Mesenchymal stem cell (in vitro differentiated cells and primary cell): Measurements from ENCODE around the gene FUT8.

Source experiments
- DNase-seq: peaks from one replicate; pipeline ENCODE4 v3.0.0-alpha.2; 2013
- H2AFZ ChIP-seq: one replicate; pipeline ENCODE4 v1.6.1; 2013; ENCODE audit warnings: low read depth, mild to moderate bottlenecking, control low read depth, inconsistent platforms, low read length, moderate library complexity
- H2AK5ac ChIP-seq: 2 replicates; pipeline ENCODE4 v1.6.1; 2013; ENCODE audit warnings: low read length, moderate library complexity, mild to moderate bottlenecking, inconsistent platforms; ENCODE audit not compliant: severe bottlenecking
- H2BK120ac ChIP-seq: one replicate; pipeline ENCODE4 v1.6.1; 2013; ENCODE audit warnings: low read depth, mild to moderate bottlenecking, inconsistent platforms, low read length, moderate library complexity
- H2BK12ac ChIP-seq, 2 experiments: one replicate each; pipeline ENCODE4 v1.6.1; 2013; ENCODE audit warnings: inconsistent platforms in 2 of 2, low read length in 2 of 2, mild to moderate bottlenecking in 2 of 2, moderate library complexity in 2 of 2, control low read depth in 1 of 2
- H2BK15ac ChIP-seq: one replicate; pipeline ENCODE4 v1.6.1; 2013; ENCODE audit warnings: mild to moderate bottlenecking, low read depth, inconsistent platforms; ENCODE audit not compliant: poor library complexity, severe bottlenecking
- H2BK5ac ChIP-seq: 2 replicates; pipeline ENCODE4 v1.6.1; 2013; ENCODE audit warnings: low read depth, mild to moderate bottlenecking, low read length, control low read depth, inconsistent platforms; ENCODE audit not compliant: poor library complexity, severe bottlenecking
- H3K14ac ChIP-seq, 2 experiments: one replicate each; pipeline ENCODE4 v1.6.1; 2013; ENCODE audit warnings: inconsistent platforms in 2 of 2, low read length in 2 of 2, control low read depth in 1 of 2, mild to moderate bottlenecking in 1 of 2, moderate library complexity in 1 of 2
- H3K18ac ChIP-seq, 2 experiments: one replicate each; pipeline ENCODE4 v1.6.1; 2013; ENCODE audit warnings: inconsistent platforms in 2 of 2, low read length in 2 of 2, control low read depth in 1 of 2, low read depth in 1 of 2, mild to moderate bottlenecking in 1 of 2
- H3K23ac ChIP-seq, 2 experiments: one replicate each; pipeline ENCODE4 v1.6.1; 2013; ENCODE audit warnings: inconsistent platforms in 2 of 2, low read length in 2 of 2, mild to moderate bottlenecking in 2 of 2, moderate library complexity in 2 of 2, control low read depth in 1 of 2
- H3K27ac ChIP-seq: 2 replicates; pipeline ENCODE4 v1.5.1; 2013; ENCODE audit warnings: mild to moderate bottlenecking, moderate library complexity, low read length, control low read depth, inconsistent platforms; ENCODE audit not compliant: poor library complexity, severe bottlenecking
- H3K27me3 ChIP-seq, 2 experiments: 2 replicates each; pipeline versions ENCODE4 v1.6.1 to v1.7.0; 2013; ENCODE audit warnings: low read length in 2 of 2, mild to moderate bottlenecking in 2 of 2, moderate library complexity in 2 of 2, control low read depth in 1 of 2, inconsistent platforms in 1 of 2; ENCODE audit not compliant: control insufficient read depth in 1 of 2, insufficient read depth in 1 of 2
- H3K36me3 ChIP-seq, 2 experiments: 2 replicates each; pipeline versions ENCODE4 v1.6.1 to v1.7.0; 2013; ENCODE audit warnings: low read length in 2 of 2, control low read depth in 1 of 2, inconsistent platforms in 1 of 2, low read depth in 1 of 2, mild to moderate bottlenecking in 1 of 2; ENCODE audit not compliant: insufficient read depth in 2 of 2, control insufficient read depth in 1 of 2
- H3K4ac ChIP-seq, 2 experiments: one replicate each; pipeline ENCODE4 v1.6.1; 2013; ENCODE audit warnings: inconsistent platforms in 2 of 2, low read length in 2 of 2, mild to moderate bottlenecking in 2 of 2, moderate library complexity in 2 of 2, control low read depth in 1 of 2, low read depth in 1 of 2
- H3K4me1 ChIP-seq: 2 replicates; pipeline ENCODE4 v1.6.1; 2013; ENCODE audit warnings: low read depth, low read length, control low read depth; ENCODE audit not compliant: control insufficient read depth, insufficient read depth
- H3K4me2 ChIP-seq: 2 replicates; pipeline ENCODE4 v1.6.1; 2013; ENCODE audit warnings: low read length, mild to moderate bottlenecking, inconsistent platforms; ENCODE audit not compliant: poor library complexity, severe bottlenecking
- H3K4me3 ChIP-seq, 2 experiments: 2 replicates each; pipeline versions ENCODE4 v1.5.1 to v1.7.0; 2013; ENCODE audit warnings: low read length in 2 of 2, mild to moderate bottlenecking in 2 of 2, control low read depth in 1 of 2, low read depth in 1 of 2; ENCODE audit not compliant: insufficient read depth in 1 of 2
- H3K79me1 ChIP-seq: replicated peaks from 2 replicates; pipeline ENCODE4 v1.6.1; 2013; ENCODE audit warnings: mild to moderate bottlenecking, control low read depth, low read length, inconsistent platforms; ENCODE audit not compliant: poor library complexity, severe bottlenecking
- H3K9ac ChIP-seq: 2 replicates; pipeline ENCODE4 v1.7.0; 2013; ENCODE audit warnings: mild to moderate bottlenecking, low read length, moderate library complexity
- H3K9me3 ChIP-seq: 2 replicates; pipeline ENCODE4 v1.7.0; 2013; ENCODE audit warnings: mild to moderate bottlenecking, low read length; ENCODE audit not compliant: control insufficient read depth
- H4K8ac ChIP-seq: one replicate; pipeline ENCODE4 v1.6.1; 2013; ENCODE audit warnings: inconsistent platforms, mild to moderate bottlenecking, low read length, moderate library complexity
- H4K91ac ChIP-seq: one replicate; pipeline ENCODE4 v1.6.1; 2013; ENCODE audit warnings: mild to moderate bottlenecking, low read length, inconsistent platforms
- WGBS: methylation state at CpG from one replicate; pipeline ENCODE4 v1.1.7; 2013; ENCODE audit warnings: mixed read lengths; 5-methylcytosine and 5-hydroxymethylcytosine counted together

The FUT8 gene

GRCh38 chr14:65396082-65396910 is 16.2 kb upstream of the FUT8 start:
- no peak overlapping the region for H2BK12ac ChIP-seq
- H3K9me3 ChIP-seq, result peaks cover 16% of the 10 kb centered on the region
- WGBS, result 85% methylated on average over 3 of the region's 5 CpGs
- H3K4ac ChIP-seq, result no peak overlapping the region
- no peak overlapping the region for H3K14ac ChIP-seq
- H3K4me2 ChIP-seq, result no peak overlapping the region
- no peak overlapping the region for H4K8ac ChIP-seq
- no peak overlapping the region for H3K18ac ChIP-seq
- no peak for DNase-seq
- no peak overlapping the region for H4K91ac ChIP-seq
- H3K27ac ChIP-seq, result no peak overlapping the region
- no peak overlapping the region for H3K9ac ChIP-seq
- no peak overlapping the region for H2BK15ac ChIP-seq
- no peak overlapping the region for H2AFZ ChIP-seq
- H3K23ac ChIP-seq, result no peak overlapping the region
- no peak overlapping the region for H3K4me3 ChIP-seq
- no peak overlapping the region for H2BK5ac ChIP-seq
- H2AK5ac ChIP-seq, result no peak overlapping the region
- no peaks in the 10 kb centered on the region for H3K27me3 ChIP-seq
- no peaks in the 10 kb centered on the region for H3K36me3 ChIP-seq
- no peaks in the 10 kb centered on the region for H3K79me1 ChIP-seq
- H2BK120ac ChIP-seq, result no peak overlapping the region
- H3K4me1 ChIP-seq, result no peaks in the 10 kb centered on the region

DNA sequence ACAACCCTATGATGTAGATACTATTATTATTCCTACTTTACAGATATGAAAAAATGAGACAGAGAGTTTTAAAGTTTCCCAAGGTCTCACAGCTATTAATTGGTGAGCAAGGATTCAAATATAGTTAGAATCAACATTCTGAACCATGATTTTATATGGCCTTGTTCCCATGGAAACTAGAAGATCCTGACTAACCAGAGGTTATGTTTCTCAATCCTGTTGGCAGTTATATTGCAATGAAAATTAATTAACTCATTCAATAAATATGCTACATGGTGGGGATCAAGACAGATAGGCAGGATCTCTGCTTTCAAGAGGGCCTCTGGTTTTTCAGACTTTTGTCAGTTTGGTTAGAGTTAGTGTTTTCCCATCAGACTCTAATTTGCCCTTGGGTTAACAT is 9.3 kb upstream of the FUT8 start:
- Histone ChIP-seq H3K36me3 (no peaks in the 10 kb centered on the region), H3K4ac (no peak overlapping the region), H4K8ac (no peak overlapping the region), H2AFZ (no peak overlapping the region), H3K9me3 (no peaks in the 10 kb centered on the region), H3K14ac (no peak overlapping the region), H2BK120ac (no peak overlapping the region), H3K27me3 (no peaks in the 10 kb centered on the region), H2AK5ac (no peak overlapping the region), H3K23ac (no peak overlapping the region), H2BK15ac (no peak overlapping the region), H2BK5ac (no peak overlapping the region), H3K4me2 (no peak overlapping the region), H3K4me3 (no peak overlapping the region), H3K27ac (no peak overlapping the region), H3K18ac (no peak overlapping the region), H3K9ac (peak overlapping the region; percentile 73), H2BK12ac (no peak overlapping the region), H3K79me1 (no peaks in the 10 kb centered on the region), H4K91ac (no peak overlapping the region), H3K4me1 (no peaks in the 10 kb centered on the region)
- DNase-seq, result peak; percentile 12

DNA sequence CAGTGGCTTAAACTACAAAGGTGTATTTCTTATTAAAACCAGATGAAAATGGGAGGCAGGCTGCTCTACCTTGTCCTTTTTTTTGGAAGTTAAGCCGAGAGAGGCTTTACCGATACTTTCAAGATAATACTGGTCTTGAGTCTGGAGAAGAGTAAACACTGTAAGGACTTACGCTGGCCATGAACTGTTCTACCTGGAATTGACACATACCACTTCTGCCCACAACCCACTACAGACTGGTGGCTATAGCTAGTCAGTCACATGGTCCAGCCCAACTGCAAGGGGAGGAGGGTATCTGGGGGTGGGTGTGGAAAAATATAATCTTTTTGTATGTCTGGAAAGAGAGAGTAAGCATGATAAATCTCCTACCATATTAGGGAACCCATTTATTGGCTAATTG is 4.4 kb upstream of the FUT8 start:
- Histone ChIP-seq H3K4me1 (peaks cover 2% of the 10 kb centered on the region), H3K4ac (no peak overlapping the region), H3K9ac (no peak overlapping the region), H3K27ac (no peak overlapping the region), H3K23ac (no peak overlapping the region), H2BK15ac (no peak overlapping the region), H2BK12ac (no peak overlapping the region), H2BK5ac (no peak overlapping the region), H3K18ac (no peak overlapping the region), H4K91ac (no peak overlapping the region), H2AK5ac (no peak overlapping the region), H3K4me2 (no peak overlapping the region), H2BK120ac (no peak overlapping the region), H3K14ac (no peak overlapping the region), H3K79me1 (no peaks in the 10 kb centered on the region), H3K4me3 (no peak overlapping the region), H3K36me3 (no peaks in the 10 kb centered on the region), H3K9me3 (no peaks in the 10 kb centered on the region), H4K8ac (no peak overlapping the region), H2AFZ (no peak overlapping the region), H3K27me3 (no peaks in the 10 kb centered on the region)
- WGBS, result 100% methylated on average over 2 of the region's 3 CpGs
- DNase-seq, result no peak

GRCh38 chr14:65410640-65411039 is 1.9 kb upstream of the FUT8 start:
- no CpG with 5 or more reads among the region's 2 CpGs for WGBS
- H3K14ac ChIP-seq, result no peak overlapping the region

More at GRCh38 chr14:65410640-65411039, 1.9 kb upstream of the FUT8 start:
- Histone ChIP-seq H3K4me1 (peaks cover 4% of the 10 kb centered on the region), H3K36me3 (no peaks in the 10 kb centered on the region), H3K9me3 (no peaks in the 10 kb centered on the region), H2BK12ac (no peak overlapping the region), H3K18ac (no peak overlapping the region), H4K8ac (no peak overlapping the region), H3K4me2 (no peak overlapping the region), H2BK15ac (no peak overlapping the region), H3K4ac (no peak overlapping the region), H3K4me3 (peak overlapping the region in 1 of 2 experiments; percentile 86), H2BK120ac (no peak overlapping the region), H2AFZ (no peak overlapping the region), H3K23ac (no peak overlapping the region), H3K9ac (peak overlapping the region; percentile 99), H3K27ac (no peak overlapping the region), H2AK5ac (no peak overlapping the region), H2BK5ac (no peak overlapping the region), H3K27me3 (no peaks in the 10 kb centered on the region), H4K91ac (no peak overlapping the region), H3K79me1 (peaks cover 1% of the 10 kb centered on the region)
- DNase-seq, result no peak
